ENCODE results near the gene SPO11. TPM values are rescaled to one million over a fixed set of nuclear protein-coding genes. Genes with fewer than 3 reads are reported as not detected.

SPO11 gene
- total and polyA plus RNA-seq, 10 of the 15 experiments (the other 5 are each of a cell fraction or from before 2014, with no cell fraction given) = not detected

- TF ChIP-seq RCOR1 (conservative IDR thresholded peaks at IDR 0.05; ENCODE audit: low read depth, low read length) (no peak), MYC (IDR thresholded peaks at IDR 0.05; ENCODE audit: insufficient read depth, insufficient read length, insufficient replicate concordance, low read length, severe bottlenecking) (no peak), ZBED1 (IDR thresholded peaks at IDR 0.05; ENCODE audit: borderline replicate concordance) (no peak), TBL1XR1 (IDR thresholded peaks at IDR 0.05; ENCODE audit: low read depth, low read length) (no peak), HDAC6 (IDR thresholded peaks at IDR 0.05; ENCODE audit: unreplicated experiment) (no peak), PAX5 (IDR thresholded peaks at IDR 0.05; ENCODE audit: borderline replicate concordance, low read depth, low read length) (no peak), CHD4 (IDR thresholded peaks at IDR 0.05) (no peak), EED (IDR thresholded peaks at IDR 0.05; ENCODE audit: low read depth) (0 out of 2 replicates have a peak, but pooled peaks have one; percentile 15), MLLT1 (IDR thresholded peaks at IDR 0.05) (peak; percentile 65), DPF2 (IDR thresholded peaks at IDR 0.05) (no peak), RELA (IDR thresholded peaks at IDR 0.05; ENCODE audit: borderline replicate concordance, partially characterized antibody) (peak; percentile 33), CTCF (IDR thresholded peaks at IDR 0.05 in 2 of 3, conservative IDR thresholded peaks at IDR 0.05 in 1 of 3; ENCODE audit: control insufficient read depth in 2 of 3, extremely low read depth in 1 of 3, insufficient read depth in 1 of 3, low read depth in 3 of 3, low read length in 3 of 3) (no peak), CUX1 (IDR thresholded peaks at IDR 0.05; ENCODE audit: insufficient replicate concordance, low read depth, low read length) (no peak), HDAC2 (IDR thresholded peaks at IDR 0.05) (no peak), PML (IDR thresholded peaks at IDR 0.05; ENCODE audit: low read length) (0 out of 2 replicates have a peak, but pooled peaks have one; percentile 55), ELK1 (IDR thresholded peaks at IDR 0.05; ENCODE audit: low read depth, low read length) (no peak), RELB (IDR thresholded peaks at IDR 0.05; ENCODE audit: low read depth) (peak; percentile 70; the same call in 1 of the 2 replicates), FOXK2 (IDR thresholded peaks at IDR 0.05) (no peak), ZNF207 (IDR thresholded peaks at IDR 0.05; ENCODE audit: borderline replicate concordance) (peak; percentile 95; the same call in 1 of the 2 replicates)
These were observed 21.6 kb downstream of the SPO11 start, which contains the start of gene RAE1 (continued) for GRCh38 chr20:57351042-57351783.

Measured in GM12878 (cell line).